ENCODE measurements around the gene TSSK6. TPM values are rescaled to one million over a fixed set of nuclear protein-coding genes. Genes with fewer than 3 reads are reported as not detected.

TSSK6 gene
- total RNA-seq, 1 donor from 2014 or later, result not detected

- no peak overlapping the region for H3K27ac ChIP-seq
- H3K9me3 ChIP-seq, result no peaks in the 10 kb centered on the region
- no peaks in the 10 kb centered on the region for H3K36me3 ChIP-seq
- intact Hi-C loops (cut with DNase I), result loop anchor here (10.0 kb wide), 1 partner anchor 319 kb away; the partner anchor contains the start of genes BORCS8 and RFXANK
- H3K4me1 ChIP-seq, result peaks cover 6 to 14% of the 10 kb centered on the region in 2 donors
- H3K27me3 ChIP-seq, result no peaks in the 10 kb centered on the region
- no peak for DNase-seq (ENCODE audit: low spot score in 2 of 2)
- H3K4me3 ChIP-seq, result no peak overlapping the region
- TF ChIP-seq, protein P1, sequence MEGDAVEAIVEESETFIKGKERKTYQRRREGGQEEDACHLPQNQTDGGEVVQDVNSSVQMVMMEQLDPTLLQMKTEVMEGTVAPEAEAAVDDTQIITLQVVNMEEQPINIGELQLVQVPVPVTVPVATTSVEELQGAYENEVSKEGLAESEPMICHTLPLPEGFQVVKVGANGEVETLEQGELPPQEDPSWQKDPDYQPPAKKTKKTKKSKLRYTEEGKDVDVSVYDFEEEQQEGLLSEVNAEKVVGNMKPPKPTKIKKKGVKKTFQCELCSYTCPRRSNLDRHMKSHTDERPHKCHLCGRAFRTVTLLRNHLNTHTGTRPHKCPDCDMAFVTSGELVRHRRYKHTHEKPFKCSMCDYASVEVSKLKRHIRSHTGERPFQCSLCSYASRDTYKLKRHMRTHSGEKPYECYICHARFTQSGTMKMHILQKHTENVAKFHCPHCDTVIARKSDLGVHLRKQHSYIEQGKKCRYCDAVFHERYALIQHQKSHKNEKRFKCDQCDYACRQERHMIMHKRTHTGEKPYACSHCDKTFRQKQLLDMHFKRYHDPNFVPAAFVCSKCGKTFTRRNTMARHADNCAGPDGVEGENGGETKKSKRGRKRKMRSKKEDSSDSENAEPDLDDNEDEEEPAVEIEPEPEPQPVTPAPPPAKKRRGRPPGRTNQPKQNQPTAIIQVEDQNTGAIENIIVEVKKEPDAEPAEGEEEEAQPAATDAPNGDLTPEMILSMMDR (IDR thresholded peaks at IDR 0.05), result no peak
These were observed 1.7 kb downstream of the TSSK6 start for GRCh38 chr19:19513682-19514081.

- Histone ChIP-seq H3K9me3 (no peaks in the 10 kb centered on the region), H3K27me3 (no peaks in the 10 kb centered on the region), H3K36me3 (peaks cover 3 to 14% of the 10 kb centered on the region in 2 donors), H3K4me1 (peaks cover 0 to 8% of the 10 kb centered on the region in 2 donors), H3K27ac (no peak overlapping the region), H3K4me3 (no peak overlapping the region)
- intact Hi-C loops (cut with DNase I), result loop anchor here (10.0 kb wide), 1 partner anchor 316 kb away; the partner anchor contains the start of genes BORCS8 and RFXANK
- TF ChIP-seq, protein P1 (IDR thresholded peaks at IDR 0.05), result no peak
- no peak for DNase-seq (ENCODE audit: low spot score in 2 of 2)
These were observed 4.9 kb downstream of the TSSK6 start for GRCh38 chr19:19510432-19510831.

GRCh38 chr19:19508217-19508616 lies 7.1 kb downstream of the TSSK6 start:
- intact Hi-C loops (cut with DNase I), result no loop called here
- Histone ChIP-seq H3K27me3 (no peaks in the 10 kb centered on the region), H3K4me1 (peaks cover 0 to 4% of the 10 kb centered on the region in 2 donors), H3K27ac (no peak overlapping the region), H3K36me3 (peaks cover 16 to 37% of the 10 kb centered on the region in 2 donors), H3K9me3 (no peaks in the 10 kb centered on the region), H3K4me3 (no peak overlapping the region)
- DNase-seq (ENCODE audit: low spot score in 2 of 2), result no peak
- TF ChIP-seq, protein P1 (IDR thresholded peaks at IDR 0.05), result no peak

- TF ChIP-seq, protein P1 (IDR thresholded peaks at IDR 0.05), result no peak
- H3K9me3 ChIP-seq, result no peaks in the 10 kb centered on the region
- peaks cover 25 to 45% of the 10 kb centered on the region in 2 donors for H3K36me3 ChIP-seq
- no peak overlapping the region for H3K4me3 ChIP-seq
- no peaks in the 10 kb centered on the region for H3K27me3 ChIP-seq
- intact Hi-C loops (cut with DNase I), result no loop called here
- H3K27ac ChIP-seq, result no peak overlapping the region
- H3K4me1 ChIP-seq, result peaks cover 0 to 4% of the 10 kb centered on the region in 2 donors
- no peak for DNase-seq (ENCODE audit: low spot score in 2 of 2)
These were observed 8.0 kb downstream of the TSSK6 start for GRCh38 chr19:19507354-19507753.

GRCh38 chr19:19506592-19506991 lies 8.8 kb downstream of the TSSK6 start:
- intact Hi-C loops (cut with DNase I), result no loop called here
- H3K9me3 ChIP-seq, result no peaks in the 10 kb centered on the region
- peaks cover 0 to 4% of the 10 kb centered on the region in 2 donors for H3K4me1 ChIP-seq
- TF ChIP-seq, protein P1 (IDR thresholded peaks at IDR 0.05), result no peak
- peak overlapping the region in 1 of 2 donors; percentile 28 for H3K4me3 ChIP-seq
- no peak overlapping the region for H3K27ac ChIP-seq
- H3K36me3 ChIP-seq, result peaks cover 33 to 53% of the 10 kb centered on the region in 2 donors
- no peak for DNase-seq (ENCODE audit: low spot score in 2 of 2)
- H3K27me3 ChIP-seq, result no peaks in the 10 kb centered on the region

Data from ascending aorta (tissue), 2 donors.